NOMO-1 treated with dmso at 0.1 percent for 144 hours (cell line): ENCODE measurements around the gene HPS6.

Source experiments
- DNase-seq: peaks from one replicate; lab custom pipeline; 2025; ENCODE audit not compliant: unreplicated experiment; lab: John Stamatoyannopoulos, UW

Gene HPS6

GRCh38 chr10:102115775-102116174 lies 50.6 kb downstream of the HPS6 start:
- DNase-seq = peak; percentile 11

- no peak for DNase-seq
Observed at GRCh38 chr10:102116656-102117055, 51.5 kb downstream of the HPS6 start.
